GM23338 (cell line): ENCODE measurements around the gene RICTOR.

Source experiments
- CTCF ChIP-seq, 2 experiments: fragments of 200-600 bp in 1 of 2; sonication (generic) in 1 of 2; conservative IDR thresholded peaks; 2 replicates each; pipeline versions ENCODE4 v1.5.1 to v1.6.1; 2016 to 2017; ENCODE audit warnings: antibody characterized with exemption in 2 of 2, low read depth in 2 of 2, mild to moderate bottlenecking in 2 of 2, moderate library complexity in 1 of 2
- EZH2 ChIP-seq: fragments of 200-600 bp; sonication (generic); IDR thresholded peaks from one replicate; pipeline ENCODE4 v1.8.0; 2017; ENCODE audit warnings: antibody characterized with exemption, mild to moderate bottlenecking, low read depth; ENCODE audit not compliant: unreplicated experiment
- EZH2phosphoT487 ChIP-seq: fragments of 200-600 bp; sonication (generic); IDR thresholded peaks from one replicate; pipeline ENCODE4 v1.8.1; 2018; ENCODE audit warnings: antibody characterized with exemption; ENCODE audit not compliant: unreplicated experiment
- POLR2AphosphoS5 ChIP-seq: IDR thresholded peaks from 2 replicates; pipeline ENCODE4 v1.6.1; 2016; ENCODE audit warnings: antibody characterized with exemption, low read depth
- REST ChIP-seq: IDR thresholded peaks from one replicate; pipeline ENCODE4 v1.6.1; 2018; ENCODE audit warnings: antibody characterized with exemption; ENCODE audit not compliant: unreplicated experiment

- TF ChIP-seq CTCF (conservative IDR thresholded peaks at IDR 0.05; ENCODE audit: low read depth in 2 of 2) = no peak
- TF ChIP-seq EZH2phosphoT487 = no peak
- TF ChIP-seq REST = no peak
- TF ChIP-seq POLR2AphosphoS5 = no peak
- TF ChIP-seq EZH2 = no peak
Observed at GRCh38 chr5:38896760-38897159, 177.4 kb downstream of the RICTOR start.
